Heart left ventricle (tissue), 13 donors: ENCODE results near the gene SDS.

Experiments used
- POLR2A ChIP-seq, 2 donors: fragments of 450-650 bp; IDR thresholded peaks; one replicate each; pipeline ENCODE4 v1.6.1; 2017; ENCODE audit warnings: antibody characterized with exemption in 2 of 2, mild to moderate bottlenecking in 2 of 2, moderate library complexity in 2 of 2
- TF ChIP-seq, protein P1 (sequence below), 12 donors: fragments of 200-600 bp; sonication (generic) in 4 of 12; IDR thresholded peaks; one replicate each; pipeline versions ENCODE4 v1.5.0 to v1.8.0; 2018 to 2022; ENCODE audit warnings: antibody characterized with exemption in 12 of 12, mild to moderate bottlenecking in 5 of 12
- donor health status: ischemic (EF 13 %, LVEDD 7.1; RV severe dilation, severe dysfunction).
- donor health status: DM: no; HTN: yes; CAD: no.
- donor health status: DM: no; HTN: no; CAD: no.
- donor health status: ischemic (EF 25% LVEDD 6.9; RV normal size, moderate dysfunction).
- donor health status: ischemic (EF 25% LVEDD 5.7; RV mildly dilated, moderate dysfunction).
- donor health status: ischemic (EF 35%, LVEDD 5.7; RV mildly dilated, moderate dysfunction).
- donor health status: nonischemic (EF 11% LVEDD 7.7; RV severe dilation, severe dysfunction).
- donor health status: DM: yes; HTN: yes; CAD: no.
- donor health status: PGD.
- donor health status: ischemic (EF 29% LVEDD 5.4; RV normal size, mild dysfunction).
- donor health status: nonischemic (EF 23%, LVEDD 6.1; RV moderate dilation, normal function).

DNA sequence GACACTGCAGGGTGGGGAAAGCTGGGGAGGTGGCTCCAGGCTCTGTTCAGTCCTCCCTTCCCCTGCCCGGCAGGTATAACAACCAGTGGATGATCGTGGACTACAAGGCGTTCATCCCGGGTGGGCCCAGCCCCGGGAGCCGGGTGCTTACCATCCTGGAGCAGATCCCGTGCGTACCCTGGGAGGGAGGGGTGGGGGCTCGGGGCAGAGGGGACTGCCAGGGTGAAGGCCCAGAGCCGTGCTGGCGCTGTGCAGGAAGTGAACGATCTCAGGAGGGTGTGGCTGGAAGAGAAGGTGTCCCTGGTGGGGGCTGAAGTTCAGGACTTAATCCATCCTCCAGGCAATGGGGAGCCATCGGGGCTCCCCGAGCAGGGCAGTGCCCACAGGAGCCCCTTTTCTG is 18.9 kb downstream of the SDS start:
- TF ChIP-seq, protein P1, sequence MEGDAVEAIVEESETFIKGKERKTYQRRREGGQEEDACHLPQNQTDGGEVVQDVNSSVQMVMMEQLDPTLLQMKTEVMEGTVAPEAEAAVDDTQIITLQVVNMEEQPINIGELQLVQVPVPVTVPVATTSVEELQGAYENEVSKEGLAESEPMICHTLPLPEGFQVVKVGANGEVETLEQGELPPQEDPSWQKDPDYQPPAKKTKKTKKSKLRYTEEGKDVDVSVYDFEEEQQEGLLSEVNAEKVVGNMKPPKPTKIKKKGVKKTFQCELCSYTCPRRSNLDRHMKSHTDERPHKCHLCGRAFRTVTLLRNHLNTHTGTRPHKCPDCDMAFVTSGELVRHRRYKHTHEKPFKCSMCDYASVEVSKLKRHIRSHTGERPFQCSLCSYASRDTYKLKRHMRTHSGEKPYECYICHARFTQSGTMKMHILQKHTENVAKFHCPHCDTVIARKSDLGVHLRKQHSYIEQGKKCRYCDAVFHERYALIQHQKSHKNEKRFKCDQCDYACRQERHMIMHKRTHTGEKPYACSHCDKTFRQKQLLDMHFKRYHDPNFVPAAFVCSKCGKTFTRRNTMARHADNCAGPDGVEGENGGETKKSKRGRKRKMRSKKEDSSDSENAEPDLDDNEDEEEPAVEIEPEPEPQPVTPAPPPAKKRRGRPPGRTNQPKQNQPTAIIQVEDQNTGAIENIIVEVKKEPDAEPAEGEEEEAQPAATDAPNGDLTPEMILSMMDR (IDR thresholded peaks at IDR 0.05) = no peak
- TF ChIP-seq POLR2A (IDR thresholded peaks at IDR 0.05) = no peak
